ENCODE measurements around the gene NFIA.

Gene NFIA

GRCh38 chr1:61139775-61140549, 57.6 kb downstream of the NFIA start:
- Histone ChIP-seq H3K36me3 (ENCODE audit: insufficient read depth, low read length) (no peaks in the 10 kb centered on the region), H3K4me1 (ENCODE audit: insufficient read depth, low read length, poor library complexity, severe bottlenecking) (peaks cover 13% of the 10 kb centered on the region), H3K9ac (ENCODE audit: low read depth, low read length, poor library complexity, severe bottlenecking) (no peak overlapping the region), H3K4me2 (ENCODE audit: low read depth, low read length, poor library complexity, severe bottlenecking) (no peak overlapping the region), H3K9me2 (replicated peaks; ENCODE audit: low read depth, low read length) (no peaks in the 10 kb centered on the region), H3K9me3 (ENCODE audit: insufficient read depth, low read depth, low read length) (no peaks in the 10 kb centered on the region), H3K4me3 (ENCODE audit: low read length, poor library complexity, severe bottlenecking) (no peak overlapping the region), H4K20me1 (ENCODE audit: insufficient read depth, low read length, poor library complexity, severe bottlenecking) (no peaks in the 10 kb centered on the region), H3K27me3 (ENCODE audit: insufficient read depth, low read length, poor library complexity, severe bottlenecking) (peaks cover 52% of the 10 kb centered on the region), H3K79me2 (ENCODE audit: insufficient read depth, low read length) (no peaks in the 10 kb centered on the region), H2AFZ (ENCODE audit: low read length) (no peak overlapping the region), H3F3A (ENCODE audit: low read depth) (no peaks in the 10 kb centered on the region)
- no peak for TF ChIP-seq EZH2phosphoT487 (IDR thresholded peaks at IDR 0.05; ENCODE audit: borderline replicate concordance)
- TF ChIP-seq, protein P1, sequence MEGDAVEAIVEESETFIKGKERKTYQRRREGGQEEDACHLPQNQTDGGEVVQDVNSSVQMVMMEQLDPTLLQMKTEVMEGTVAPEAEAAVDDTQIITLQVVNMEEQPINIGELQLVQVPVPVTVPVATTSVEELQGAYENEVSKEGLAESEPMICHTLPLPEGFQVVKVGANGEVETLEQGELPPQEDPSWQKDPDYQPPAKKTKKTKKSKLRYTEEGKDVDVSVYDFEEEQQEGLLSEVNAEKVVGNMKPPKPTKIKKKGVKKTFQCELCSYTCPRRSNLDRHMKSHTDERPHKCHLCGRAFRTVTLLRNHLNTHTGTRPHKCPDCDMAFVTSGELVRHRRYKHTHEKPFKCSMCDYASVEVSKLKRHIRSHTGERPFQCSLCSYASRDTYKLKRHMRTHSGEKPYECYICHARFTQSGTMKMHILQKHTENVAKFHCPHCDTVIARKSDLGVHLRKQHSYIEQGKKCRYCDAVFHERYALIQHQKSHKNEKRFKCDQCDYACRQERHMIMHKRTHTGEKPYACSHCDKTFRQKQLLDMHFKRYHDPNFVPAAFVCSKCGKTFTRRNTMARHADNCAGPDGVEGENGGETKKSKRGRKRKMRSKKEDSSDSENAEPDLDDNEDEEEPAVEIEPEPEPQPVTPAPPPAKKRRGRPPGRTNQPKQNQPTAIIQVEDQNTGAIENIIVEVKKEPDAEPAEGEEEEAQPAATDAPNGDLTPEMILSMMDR (conservative IDR thresholded peaks at IDR 0.05; ENCODE audit: low read length) = no peak

GRCh38 chr1:61140778-61141177, 58.4 kb downstream of the NFIA start:
- Histone ChIP-seq H3K79me2 (ENCODE audit: insufficient read depth, low read length) (no peaks in the 10 kb centered on the region), H3K4me2 (ENCODE audit: low read depth, low read length, poor library complexity, severe bottlenecking) (no peak overlapping the region), H2AFZ (ENCODE audit: low read length) (no peak overlapping the region), H3K27me3 (ENCODE audit: insufficient read depth, low read length, poor library complexity, severe bottlenecking) (peaks cover 52% of the 10 kb centered on the region), H3K4me1 (ENCODE audit: insufficient read depth, low read length, poor library complexity, severe bottlenecking) (peaks cover 13% of the 10 kb centered on the region), H3K9me2 (replicated peaks; ENCODE audit: low read depth, low read length) (no peaks in the 10 kb centered on the region), H3K9ac (ENCODE audit: low read depth, low read length, poor library complexity, severe bottlenecking) (no peak overlapping the region), H3K36me3 (ENCODE audit: insufficient read depth, low read length) (no peaks in the 10 kb centered on the region), H3K4me3 (ENCODE audit: low read length, poor library complexity, severe bottlenecking) (no peak overlapping the region), H3F3A (ENCODE audit: low read depth) (no peaks in the 10 kb centered on the region), H3K9me3 (ENCODE audit: insufficient read depth, low read depth, low read length) (no peaks in the 10 kb centered on the region), H4K20me1 (ENCODE audit: insufficient read depth, low read length, poor library complexity, severe bottlenecking) (no peaks in the 10 kb centered on the region)
- TF ChIP-seq EZH2phosphoT487 (IDR thresholded peaks at IDR 0.05; ENCODE audit: borderline replicate concordance) = peak; percentile 32; the same call in 1 of the 2 replicates
- TF ChIP-seq, protein P1 (conservative IDR thresholded peaks at IDR 0.05; ENCODE audit: low read length) = no peak

DNA sequence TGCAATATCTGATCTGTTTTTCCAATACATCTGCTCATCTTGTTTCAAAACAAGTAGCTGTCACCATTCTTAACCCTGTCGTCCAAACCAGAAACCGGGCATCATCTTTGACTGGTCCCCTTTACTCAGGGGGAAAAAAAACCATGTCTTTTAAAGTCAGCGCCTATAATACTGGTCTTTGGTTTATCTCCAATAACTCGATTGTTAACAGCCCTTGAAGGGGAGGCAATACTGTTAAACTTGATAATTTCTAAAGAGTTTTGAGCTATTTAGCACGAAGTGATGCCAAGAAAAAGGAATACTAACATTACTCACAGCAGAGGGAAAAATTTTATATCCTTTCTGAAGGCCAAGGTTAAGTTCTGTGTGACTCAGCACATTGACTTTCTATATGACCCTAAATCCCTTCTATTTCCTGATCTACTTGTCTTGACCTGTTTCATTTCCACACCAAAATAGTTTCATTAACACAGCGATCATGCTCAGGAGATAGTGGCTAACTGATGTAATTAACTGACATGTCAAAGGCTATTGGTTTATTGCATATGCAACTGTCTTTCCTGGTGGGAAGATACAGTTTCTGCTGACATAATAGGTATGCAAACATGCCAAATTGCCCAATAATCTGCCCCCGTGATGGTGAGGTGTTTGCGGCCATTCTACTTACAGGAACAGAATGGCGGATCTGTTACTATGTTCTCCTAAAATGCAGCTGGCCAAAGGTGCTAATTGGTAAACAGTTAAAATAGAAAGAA, 59.1 kb downstream of the NFIA start:
- H3K9me2 ChIP-seq (replicated peaks; ENCODE audit: low read depth, low read length) = no peaks in the 10 kb centered on the region
- no peaks in the 10 kb centered on the region for H4K20me1 ChIP-seq (ENCODE audit: insufficient read depth, low read length, poor library complexity, severe bottlenecking)
- no peaks in the 10 kb centered on the region for H3K79me2 ChIP-seq (ENCODE audit: insufficient read depth, low read length)
- H3K27me3 ChIP-seq (ENCODE audit: insufficient read depth, low read length, poor library complexity, severe bottlenecking) = peaks cover 52% of the 10 kb centered on the region
- no peak overlapping the region for H3K9ac ChIP-seq (ENCODE audit: low read depth, low read length, poor library complexity, severe bottlenecking)
- no peak overlapping the region for H2AFZ ChIP-seq (ENCODE audit: low read length)
- H3K4me2 ChIP-seq (ENCODE audit: low read depth, low read length, poor library complexity, severe bottlenecking) = no peak overlapping the region
- H3F3A ChIP-seq (ENCODE audit: low read depth) = no peaks in the 10 kb centered on the region
- H3K4me3 ChIP-seq (ENCODE audit: low read length, poor library complexity, severe bottlenecking) = no peak overlapping the region
- TF ChIP-seq EZH2phosphoT487 (IDR thresholded peaks at IDR 0.05; ENCODE audit: borderline replicate concordance) = no peak
- TF ChIP-seq, protein P1 (conservative IDR thresholded peaks at IDR 0.05; ENCODE audit: low read length) = no peak
- H3K36me3 ChIP-seq (ENCODE audit: insufficient read depth, low read length) = no peaks in the 10 kb centered on the region
- H3K4me1 ChIP-seq (ENCODE audit: insufficient read depth, low read length, poor library complexity, severe bottlenecking) = peaks cover 13% of the 10 kb centered on the region
- no peaks in the 10 kb centered on the region for H3K9me3 ChIP-seq (ENCODE audit: insufficient read depth, low read depth, low read length)

Data from Loucy (cell line).